ENCODE data around the gene SCARB2.
"Not testable (repeated sequence)": the region's sequence is repeated elsewhere in the genome, so short reads cannot be mapped to it uniquely, and the experiment has no call there.

Gene SCARB2

GRCh38 chr4:76213415-76214176 is at the start of gene SCARB2:
Gene SCARB2 (minus strand): TSS chr4:76213824. CDS start chr4:76213543, 281 bp downstream.
- peak; percentile 35 to 48 for DNase-seq (ENCODE audit: low read depth in 2 of 2)

GRCh38 chr4:76260571-76260970 is 46.9 kb upstream of the SCARB2 start:
- DNase-seq (ENCODE audit: low read depth in 2 of 2): no peak

- no peak for DNase-seq (ENCODE audit: low read depth in 2 of 2)
Measured at GRCh38 chr4:76257824-76258223, 44.2 kb upstream of the SCARB2 start.

GRCh38 chr4:76256968-76257367 is 43.3 kb upstream of the SCARB2 start:
- no peak for DNase-seq (ENCODE audit: low read depth in 2 of 2)

GRCh38 chr4:76256032-76256431 is 42.4 kb upstream of the SCARB2 start:
- DNase-seq (ENCODE audit: low read depth in 2 of 2): no peak

GRCh38 chr4:76253511-76253910 is 39.9 kb upstream of the SCARB2 start:
- DNase-seq (ENCODE audit: low read depth in 2 of 2): no peak

GRCh38 chr4:76252271-76252653 is 38.6 kb upstream of the SCARB2 start:
- no peak for DNase-seq (ENCODE audit: low read depth in 2 of 2)

- peak; percentile 3 to 9 for DNase-seq (ENCODE audit: low read depth in 2 of 2)
Measured at GRCh38 chr4:76251441-76252270, 38.0 kb upstream of the SCARB2 start, which contains the start of gene FAM47E. Gene FAM47E (plus strand): TSS chr4:76251721. CDS start chr4:76251747, 26 bp downstream.

- no peak for DNase-seq (ENCODE audit: low read depth in 2 of 2)
Measured at GRCh38 chr4:76250962-76251361, 37.3 kb upstream of the SCARB2 start.

GRCh38 chr4:76246852-76247251 is 33.2 kb upstream of the SCARB2 start:
- DNase-seq (ENCODE audit: low read depth in 2 of 2): no peak

GRCh38 chr4:76246025-76246424 is 32.4 kb upstream of the SCARB2 start:
- no peak for DNase-seq (ENCODE audit: low read depth in 2 of 2)

GRCh38 chr4:76243877-76244276 is 30.3 kb upstream of the SCARB2 start:
- DNase-seq (ENCODE audit: low read depth in 2 of 2): not testable (repeated sequence)

- no peak for DNase-seq (ENCODE audit: low read depth in 2 of 2)
Measured at GRCh38 chr4:76240236-76240635, 26.6 kb upstream of the SCARB2 start.

GRCh38 chr4:76238701-76239100 is 25.1 kb upstream of the SCARB2 start:
- DNase-seq (ENCODE audit: low read depth in 2 of 2): no peak

- no peak for DNase-seq (ENCODE audit: low read depth in 2 of 2)
Measured at GRCh38 chr4:76238236-76238635, 24.6 kb upstream of the SCARB2 start.

- no peak for DNase-seq (ENCODE audit: low read depth in 2 of 2)
Measured at GRCh38 chr4:76235915-76236314, 22.3 kb upstream of the SCARB2 start.

GRCh38 chr4:76235407-76235806 is 21.8 kb upstream of the SCARB2 start:
- no peak for DNase-seq (ENCODE audit: low read depth in 2 of 2)

- DNase-seq (ENCODE audit: low read depth in 2 of 2): no peak
Measured at GRCh38 chr4:76234679-76235044, 21.0 kb upstream of the SCARB2 start.

- DNase-seq (ENCODE audit: low read depth in 2 of 2): no peak
Measured at GRCh38 chr4:76233967-76234678, 20.5 kb upstream of the SCARB2 start.

- no peak for DNase-seq (ENCODE audit: low read depth in 2 of 2)
Measured at GRCh38 chr4:76233529-76233928, 19.9 kb upstream of the SCARB2 start.

- no peak for DNase-seq (ENCODE audit: low read depth in 2 of 2)
Measured at GRCh38 chr4:76233083-76233482, 19.5 kb upstream of the SCARB2 start.

GRCh38 chr4:76232681-76233080 is 19.1 kb upstream of the SCARB2 start:
- no peak for DNase-seq (ENCODE audit: low read depth in 2 of 2)
